Heart left ventricle (tissue), 16 donors: ENCODE data around the gene APLN. TPM values are rescaled to one million over a fixed set of nuclear protein-coding genes. Genes with fewer than 3 reads are reported as not detected.

Source experiments
- ATAC-seq, 4 donors: fragments of 200-7000 bp; cut with Tn5 transposase; one replicate each; pipeline ENCODE4 v1.9.1; 2020 to 2022; ENCODE audit warnings: moderate library complexity in 4 of 4, mild to moderate bottlenecking in 3 of 4, moderate number of reproducible peaks in 1 of 4
- DNase-seq, 5 donors: peaks; one replicate each; pipeline ENCODE4 v3.0.0-alpha.2; 2020
- H3K27ac ChIP-seq, 12 donors: fragments of 200-600 bp; sonication (generic) in 4 of 12; one replicate each; pipeline versions ENCODE4 v1.5.0 to v1.8.0; 2016 to 2022; ENCODE audit warnings: mild to moderate bottlenecking in 2 of 12
- H3K27me3 ChIP-seq, 9 donors: fragments of 200-600 bp; sonication (generic) in 2 of 9; one replicate each; pipeline versions ENCODE4 v1.5.1 to v1.8.0; 2016 to 2022; ENCODE audit warnings: mild to moderate bottlenecking in 3 of 9
- H3K36me3 ChIP-seq, 9 donors: fragments of 200-600 bp; sonication (generic) in 2 of 9; one replicate each; pipeline versions ENCODE4 v1.5.0 to v1.8.0; 2018 to 2022; ENCODE audit warnings: mild to moderate bottlenecking in 2 of 9
- H3K4me1 ChIP-seq, 12 donors: fragments of 200-600 bp; sonication (generic) in 4 of 12; one replicate each; pipeline versions ENCODE4 v1.5.0 to v1.8.0; 2016 to 2022; ENCODE audit warnings: mild to moderate bottlenecking in 3 of 12
- H3K4me3 ChIP-seq, 12 donors: fragments of 200-600 bp; sonication (generic) in 4 of 12; one replicate each; pipeline versions ENCODE4 v1.5.0 to v1.8.0; 2017 to 2022; ENCODE audit warnings: mild to moderate bottlenecking in 9 of 12, moderate library complexity in 4 of 12
- H3K9me3 ChIP-seq, 12 donors: fragments of 200-600 bp; sonication (generic) in 4 of 12; one replicate each; pipeline versions ENCODE4 v1.5.0 to v1.8.0; 2016 to 2022; ENCODE audit warnings: mild to moderate bottlenecking in 1 of 12
- CTCF ChIP-seq, 12 donors: fragments of 200-600 bp; sonication (generic) in 4 of 12; IDR thresholded peaks; one replicate each; pipeline versions ENCODE4 v1.5.0 to v1.8.0; 2018 to 2022; ENCODE audit warnings: antibody characterized with exemption in 12 of 12, mild to moderate bottlenecking in 5 of 12
- POLR2A ChIP-seq, 2 donors: fragments of 450-650 bp; IDR thresholded peaks; one replicate each; pipeline ENCODE4 v1.6.1; 2017; ENCODE audit warnings: antibody characterized with exemption in 2 of 2, mild to moderate bottlenecking in 2 of 2, moderate library complexity in 2 of 2
- WGBS, 4 donors: extraction: QIAGEN DNeasy Blood & Tissue Kit in 2 of 4; methylation state at CpG; one replicate each; pipeline versions ENCODE4 v1.1.5 to v1.1.7; 2013 to 2018; 5-methylcytosine and 5-hydroxymethylcytosine counted together
- intact Hi-C, 10 donors: fragments of 100-400 bp; cut with DNase I; formaldehyde crosslinking; loops; one replicate each; pipeline versions ENCODE4 v1.11.1 to v1.14.2; 2022
- long read RNA-seq, 3 donors: library from polyadenylated mRNA; unstranded; transcript quantifications; one replicate each; pipeline ENCODE4 v2.0.0, GENCODE V29; 2020 to 2021
- polyA plus RNA-seq, 2 donors: library from polyadenylated mRNA; stranded (reverse); fragments of 200-250 nt; gene quantifications; one replicate each; pipeline ENCODE4 v1.2.3, GENCODE V29; 2013
- total RNA-seq, 9 donors: library from RNA; depleted of rRNA in 2 of 9; stranded (reverse); fragments of >200 nt in 2 of 9; fragmentation: NEBNext Ultra II Directional in 3 of 9; extraction: Animal tissue kit (Norgen Biotek cat#: 25700) in 3 of 9; gene quantifications; one replicate each; pipeline versions ENCODE4 v1.1.0 to v1.2.4, GENCODE V29; 2016 to 2023
- donor health status: ischemic (EF 13 %, LVEDD 7.1; RV severe dilation, severe dysfunction).
- donor health status: healthy with polysubstance abuse.
- donor health status: DM: no; HTN: yes; CAD: no.
- donor health status: DM: no; HTN: no; CAD: no.
- donor health status: ischemic (EF 25% LVEDD 6.9; RV normal size, moderate dysfunction).
- donor health status: ischemic (EF 25% LVEDD 5.7; RV mildly dilated, moderate dysfunction).
- donor health status: healthy.
- donor health status: DM: yes; HTN: yes; CAD: no.
- donor health status: ischemic (EF 35%, LVEDD 5.7; RV mildly dilated, moderate dysfunction).
- donor health status: nonischemic (EF 11% LVEDD 7.7; RV severe dilation, severe dysfunction).
- donor health status: DM: yes; HTN: yes; CAD: no.
- donor health status: PGD.
- donor health status: ischemic (EF 29% LVEDD 5.4; RV normal size, mild dysfunction).
- donor health status: nonischemic (EF 23%, LVEDD 6.1; RV moderate dilation, normal function).

Gene APLN
- total RNA-seq (10 to 100 TPM in 6 of 9 donors, 1 to 10 TPM in 3; 4.4 to 19.9 (median 12.7) TPM), polyA plus RNA-seq (1 to 10 TPM; 3.6 to 8.7 TPM)
- long read RNA-seq, donor 1, transcript APLN-201 (3 exons, 3,205 nt), result major isoform, 7 of 25 reads
- long read RNA-seq, donor 1, partial matches to known transcripts, result 2 of 25 reads
- long read RNA-seq, donor 1, other reads (novel, unspliced or antisense), result 16 of 25 reads
- long read RNA-seq, donor 2, partial matches to known transcripts, result 0 of 16 reads
- long read RNA-seq, donor 2, other reads (novel, unspliced or antisense), result 14 of 16 reads
- long read RNA-seq, donor 3, partial matches to known transcripts, result 0 of 3 reads
- long read RNA-seq, donor 3, other reads (novel, unspliced or antisense), result 3 of 3 reads

GRCh38 chrX:129654652-129655546 lies at the start of gene APLN:
APLN (minus strand) TSS chrX:129654956; CDS start chrX:129654630, 326 bp downstream.
- peak within 1 kb of the TSS; percentile 29 to 63 (median 55) for H3K4me3 ChIP-seq
- peak; percentile 54 to 79 (median 63) for DNase-seq
- H3K27ac ChIP-seq, result peak within 1 kb of the TSS in 9 of 12 donors; percentile 17 to 68 (median 59)
- peaks cover 0 to 22% (median 0%) of the 10 kb centered on the region in 9 donors for H3K27me3 ChIP-seq
- intact Hi-C loops, result loop anchor here in 3 of 10 donors (5.0 kb wide), 1 partner anchor 67 kb away; no protein-coding TSS in a partner anchor
- peak in 3 of 4 donors; percentile 26 to 67 (median 50) for ATAC-seq
- peaks cover 0 to 25% (median 10%) of the 10 kb centered on the region in 12 donors for H3K4me1 ChIP-seq
- H3K9me3 ChIP-seq, result no peaks in the 10 kb centered on the region
- TF ChIP-seq CTCF (IDR thresholded peaks at IDR 0.05) (no peak), POLR2A (IDR thresholded peaks at IDR 0.05) (no peak)
- 1 to 43% (median 10%) methylated on average over 20 to 67 of the region's 67 CpGs for WGBS, 4 donors
- H3K36me3 ChIP-seq, result no peaks in the 10 kb centered on the region

- intact Hi-C loops, result loop anchor here in 1 of 10 donors (5.0 kb wide), 1 partner anchor 42 kb away; no protein-coding TSS in a partner anchor
- TF ChIP-seq POLR2A (IDR thresholded peaks at IDR 0.05), result no peak
- no peak for TF ChIP-seq CTCF (IDR thresholded peaks at IDR 0.05)
- 67 to 98% (median 93%) methylated on average over 2 of the region's 2 CpGs for WGBS, 4 donors
Observed at GRCh38 chrX:129704491-129704890, 49.7 kb upstream of the APLN start.

GRCh38 chrX:129701624-129702069 lies 46.9 kb upstream of the APLN start:
- H3K9me3 ChIP-seq, result no peaks in the 10 kb centered on the region
- H3K27me3 ChIP-seq, result no peaks in the 10 kb centered on the region
- no peak for TF ChIP-seq POLR2A (IDR thresholded peaks at IDR 0.05)
- no peak for TF ChIP-seq CTCF (IDR thresholded peaks at IDR 0.05)
- H3K4me3 ChIP-seq, result no peak overlapping the region
- WGBS, 4 donors, result 27 to 60% (median 47%) methylated on average over 8 of the region's 8 CpGs
- DNase-seq (peak; percentile 68 to 87 (median 75)), ATAC-seq (peak; percentile 17 to 69 (median 56))
- no peaks in the 10 kb centered on the region for H3K36me3 ChIP-seq
- H3K27ac ChIP-seq, result peak overlapping the region in 8 of 12 donors; percentile 15 to 46 (median 30)
- H3K4me1 ChIP-seq, result peaks cover 0 to 19% (median 5%) of the 10 kb centered on the region in 12 donors
- intact Hi-C loops, result loop anchor here in 1 of 10 donors (5.0 kb wide), 1 partner anchor 39 kb away; no protein-coding TSS in a partner anchor

More at GRCh38 chrX:129704491-129704890, 49.7 kb upstream of the APLN start:
- H3K27ac ChIP-seq, result no peak overlapping the region
- no peaks in the 10 kb centered on the region for H3K36me3 ChIP-seq
- DNase-seq (no peak), ATAC-seq (no peak)
- H3K27me3 ChIP-seq, result peaks cover 0 to 5% (median 0%) of the 10 kb centered on the region in 9 donors
- H3K9me3 ChIP-seq, result no peaks in the 10 kb centered on the region
- no peak overlapping the region for H3K4me3 ChIP-seq
- peaks cover 0 to 19% (median 5%) of the 10 kb centered on the region in 12 donors for H3K4me1 ChIP-seq
